Gastroesophageal sphincter (tissue), 3 donors: ENCODE results near the gene PAXIP1.

Source experiments
- CTCF ChIP-seq, 4 experiments: fragments of 200-600 bp in 2 of 4; fragments of 450-650 bp in 2 of 4; sonication (generic) in 1 of 4; IDR thresholded peaks; one replicate each; pipeline ENCODE4 v1.5.1; 2017 to 2019; ENCODE audit warnings: antibody characterized with exemption in 4 of 4, mild to moderate bottlenecking in 2 of 4, moderate library complexity in 2 of 4
- POLR2A ChIP-seq, 2 donors: fragments of 450-650 bp; IDR thresholded peaks; one replicate each; pipeline ENCODE4 v1.6.1; 2017; ENCODE audit warnings: antibody characterized with exemption in 2 of 2, mild to moderate bottlenecking in 2 of 2, moderate library complexity in 1 of 2

- TF ChIP-seq CTCF (IDR thresholded peaks at IDR 0.05) = no peak
- no peak for TF ChIP-seq POLR2A (IDR thresholded peaks at IDR 0.05)
Observed at GRCh38 chr7:154996756-154997155, 6.2 kb downstream of the PAXIP1 start.
